ENCODE data around the gene PAPLN.

GRCh38 chr14:73276836-73277235 lies 39.5 kb downstream of the PAPLN start:
- TF ChIP-seq CTCF (IDR thresholded peaks at IDR 0.05; ENCODE audit: poor library complexity) (no peak), EZH2phosphoT487 (IDR thresholded peaks at IDR 0.05; ENCODE audit: low read depth, severe bottlenecking, unreplicated experiment) (no peak), EZH2 (IDR thresholded peaks at IDR 0.05; ENCODE audit: borderline replicate concordance) (no peak)

All from hepatocyte (in vitro differentiated cells).